Upper lobe of left lung (tissue), 6 donors: ENCODE measurements around the gene DBNDD1. TPM values are rescaled to one million over a fixed set of nuclear protein-coding genes. Genes with fewer than 3 reads are reported as not detected.

Source experiments
- ATAC-seq, 2 donors: fragments of 200-7000 bp; cut with Tn5 transposase; one replicate each; pipeline ENCODE4 v1.9.1; 2022; ENCODE audit warnings: mild to moderate bottlenecking in 2 of 2, moderate library complexity in 2 of 2; ENCODE audit not compliant: low FRiP score in 2 of 2
- DNase-seq, 2 donors: peaks; one replicate each; pipeline ENCODE4 v3.0.0-alpha.2; 2019 to 2020
- H3K27ac ChIP-seq, 4 donors: fragments of 200-600 bp; sonication (generic); one replicate each; pipeline ENCODE4 v1.5.1; 2016 to 2019
- H3K27me3 ChIP-seq, 4 donors: fragments of 200-600 bp; sonication (generic); one replicate each; pipeline ENCODE4 v1.5.1; 2017 to 2019
- H3K36me3 ChIP-seq, 4 donors: fragments of 200-600 bp; sonication (generic); one replicate each; pipeline ENCODE4 v1.5.1; 2016 to 2019
- H3K4me1 ChIP-seq, 4 donors: fragments of 200-600 bp; sonication (generic); one replicate each; pipeline ENCODE4 v1.5.1; 2018 to 2019
- H3K4me3 ChIP-seq, 4 donors: fragments of 200-600 bp; sonication (generic); one replicate each; pipeline ENCODE4 v1.5.1; 2017 to 2019; ENCODE audit warnings: mild to moderate bottlenecking in 2 of 4, moderate library complexity in 1 of 4
- H3K9me3 ChIP-seq, 4 donors: fragments of 200-600 bp; sonication (generic); one replicate each; pipeline ENCODE4 v1.5.1; 2018 to 2019
- CTCF ChIP-seq, 6 experiments: fragments of 450-650 bp in 4 of 6; fragments of 200-600 bp in 2 of 6; sonication (generic) in 2 of 6; IDR thresholded peaks; one replicate each; pipeline ENCODE4 v1.5.1; 2016 to 2019; ENCODE audit warnings: antibody characterized with exemption in 6 of 6
- EP300 ChIP-seq, 4 donors: sonication (generic); formaldehyde crosslinking; IDR thresholded peaks; one replicate each; pipeline ENCODE4 v1.5.1; 2017; ENCODE audit warnings: antibody characterized with exemption in 4 of 4, control low read depth in 2 of 4
- POLR2A ChIP-seq, 4 donors: fragments of 450-650 bp; IDR thresholded peaks; one replicate each; pipeline ENCODE4 v1.5.1; 2016 to 2017; ENCODE audit warnings: antibody characterized with exemption in 4 of 4, mild to moderate bottlenecking in 2 of 4
- POLR2AphosphoS5 ChIP-seq, 2 donors: sonication (generic); formaldehyde crosslinking; IDR thresholded peaks; one replicate each; pipeline ENCODE4 v1.5.1; 2017; ENCODE audit warnings: antibody characterized with exemption in 2 of 2
- WGBS, 2 donors: methylation state at CpG; one replicate each; pipeline ENCODE4 v1.1.5; 2017 to 2018; 5-methylcytosine and 5-hydroxymethylcytosine counted together
- total RNA-seq, 6 donors: library from RNA; depleted of rRNA in 4 of 6; stranded (reverse); fragments of >200 nt in 4 of 6; gene quantifications; one replicate each; pipeline versions ENCODE4 v1.1.0 to v1.2.1, GENCODE V29; 2016 to 2021
- donor health status: DM: no; HTN: no; CAD: no; lungs with moderate emphysema.
- donor health status: DM: no; HTN: yes; CAD: no; lungs with severe emphysema.

Gene DBNDD1
- total RNA-seq, 6 donors from 2014 or later = 4.6 to 23.2 (median 11.1) TPM

DNA sequence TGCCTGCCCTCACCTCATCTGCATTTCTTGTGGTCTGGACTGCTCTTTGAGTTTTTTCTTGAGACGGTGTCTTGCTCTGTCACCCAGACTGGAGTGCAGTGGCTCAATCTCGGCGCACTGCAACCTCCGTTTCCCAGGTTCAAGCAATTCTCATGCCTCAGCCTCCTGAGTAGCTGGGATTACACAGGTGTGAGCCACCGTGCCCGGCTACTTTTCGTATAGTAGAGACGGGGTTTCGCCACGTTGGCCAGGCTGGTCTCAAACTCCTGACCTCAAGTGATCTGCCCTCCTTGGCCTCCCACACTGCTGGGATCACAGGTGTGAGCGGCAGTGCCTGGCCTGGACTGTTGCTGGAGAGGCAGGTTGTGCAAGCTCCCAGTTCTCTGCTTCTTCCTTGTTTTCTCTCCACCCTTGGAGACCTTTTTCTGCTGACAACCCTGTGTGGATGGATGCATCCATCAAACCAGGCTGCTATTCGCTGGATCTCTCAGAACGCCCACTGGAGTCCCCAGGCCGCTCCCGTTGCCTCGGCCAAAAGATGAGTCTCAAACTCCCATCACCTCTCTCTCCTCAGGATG lies 22.7 kb upstream of the DBNDD1 start:
- no peak overlapping the region for H3K27ac ChIP-seq
- no peaks in the 10 kb centered on the region for H3K27me3 ChIP-seq
- peaks cover 3 to 63% (median 42%) of the 10 kb centered on the region in 4 donors for H3K36me3 ChIP-seq
- no peak for TF ChIP-seq CTCF (IDR thresholded peaks at IDR 0.05)
- no peak for TF ChIP-seq EP300 (IDR thresholded peaks at IDR 0.05)
- no peak for TF ChIP-seq POLR2A (IDR thresholded peaks at IDR 0.05)
- 83 to 86% methylated on average over 16 of the region's 16 CpGs for WGBS, 2 donors
- DNase-seq (no peak), ATAC-seq (no peak)
- no peaks in the 10 kb centered on the region for H3K9me3 ChIP-seq
- peaks cover 5 to 14% (median 7%) of the 10 kb centered on the region in 4 donors for H3K4me1 ChIP-seq
- no peak overlapping the region for H3K4me3 ChIP-seq

GRCh38 chr16:90040152-90041023 lies 21.1 kb upstream of the DBNDD1 start:
- TF ChIP-seq EP300 (IDR thresholded peaks at IDR 0.05) (no peak), POLR2AphosphoS5 (IDR thresholded peaks at IDR 0.05) (no peak), CTCF (IDR thresholded peaks at IDR 0.05) (no peak), POLR2A (IDR thresholded peaks at IDR 0.05) (no peak)
- DNase-seq (no peak), ATAC-seq (no peak)
- no peak overlapping the region for H3K27ac ChIP-seq
- WGBS, 2 donors = 91 to 94% methylated on average over 9 to 29 of the region's 29 CpGs
- H3K4me1 ChIP-seq = peaks cover 0 to 6% (median 0%) of the 10 kb centered on the region in 4 donors
- H3K36me3 ChIP-seq = peaks cover 6 to 79% (median 54%) of the 10 kb centered on the region in 4 donors
- H3K27me3 ChIP-seq = no peaks in the 10 kb centered on the region
- H3K9me3 ChIP-seq = no peaks in the 10 kb centered on the region
- H3K4me3 ChIP-seq = no peak overlapping the region

GRCh38 chr16:90037276-90037675 lies 18.0 kb upstream of the DBNDD1 start:
- WGBS, 2 donors = 88 to 89% methylated on average over 10 to 12 of the region's 12 CpGs
- no peak for TF ChIP-seq POLR2AphosphoS5 (IDR thresholded peaks at IDR 0.05)
- no peak for TF ChIP-seq POLR2A (IDR thresholded peaks at IDR 0.05)
- no peak for TF ChIP-seq CTCF (IDR thresholded peaks at IDR 0.05)
- TF ChIP-seq EP300 (IDR thresholded peaks at IDR 0.05) = no peak
- no peak for DNase-seq
- no peak for ATAC-seq
- H3K36me3 ChIP-seq = peaks cover 6 to 73% (median 51%) of the 10 kb centered on the region in 4 donors
- H3K27me3 ChIP-seq = no peaks in the 10 kb centered on the region
- H3K4me1 ChIP-seq = no peaks in the 10 kb centered on the region
- H3K27ac ChIP-seq = no peak overlapping the region
- H3K9me3 ChIP-seq = peaks cover 0 to 2% (median 0%) of the 10 kb centered on the region in 4 donors
- no peak overlapping the region for H3K4me3 ChIP-seq

DNA sequence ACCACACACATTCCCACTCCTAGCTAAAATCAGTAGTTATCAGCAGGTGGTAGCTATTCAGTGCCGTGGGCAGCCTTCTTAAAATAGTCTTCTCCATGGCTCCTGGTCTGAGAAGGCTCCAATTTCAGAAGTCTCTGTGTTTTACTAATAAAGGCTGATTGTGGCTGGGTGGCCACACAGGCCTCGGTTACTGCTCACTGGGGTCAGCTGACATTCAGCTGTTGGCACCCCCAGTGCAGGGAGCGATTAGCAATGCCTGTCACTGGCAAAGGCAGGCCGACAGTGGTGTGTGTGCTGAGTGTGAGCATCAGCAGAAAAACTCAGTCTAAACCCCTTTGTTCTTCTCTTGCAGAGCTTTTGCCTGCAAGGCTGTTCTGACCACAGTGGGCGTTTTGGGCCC lies 16.6 kb upstream of the DBNDD1 start:
- Histone ChIP-seq H3K27ac (no peak overlapping the region), H3K36me3 (peaks cover 6 to 73% (median 52%) of the 10 kb centered on the region in 4 donors), H3K9me3 (peaks cover 0 to 5% (median 0%) of the 10 kb centered on the region in 4 donors), H3K4me3 (no peak overlapping the region), H3K4me1 (no peaks in the 10 kb centered on the region), H3K27me3 (no peaks in the 10 kb centered on the region)
- ATAC-seq (no peak), DNase-seq (no peak)
- WGBS, 2 donors = 74 to 85% methylated on average over 3 to 5 of the region's 5 CpGs
- TF ChIP-seq EP300 (IDR thresholded peaks at IDR 0.05) = no peak
- no peak for TF ChIP-seq POLR2A (IDR thresholded peaks at IDR 0.05)
- no peak for TF ChIP-seq POLR2AphosphoS5 (IDR thresholded peaks at IDR 0.05)
- no peak for TF ChIP-seq CTCF (IDR thresholded peaks at IDR 0.05)
